GM21619 (cell line): ENCODE results near the gene CLUH.
"Not testable (repeated sequence)": the region's sequence is repeated elsewhere in the genome, so short reads cannot be mapped to it uniquely, and the experiment has no call there.

Source experiments
- ATAC-seq: cut with Tn5 transposase; IDR thresholded peaks from one replicate; pipeline ENCODE4 v1.9.1; 2021; ENCODE audit not compliant: unreplicated experiment

The CLUH gene

DNA sequence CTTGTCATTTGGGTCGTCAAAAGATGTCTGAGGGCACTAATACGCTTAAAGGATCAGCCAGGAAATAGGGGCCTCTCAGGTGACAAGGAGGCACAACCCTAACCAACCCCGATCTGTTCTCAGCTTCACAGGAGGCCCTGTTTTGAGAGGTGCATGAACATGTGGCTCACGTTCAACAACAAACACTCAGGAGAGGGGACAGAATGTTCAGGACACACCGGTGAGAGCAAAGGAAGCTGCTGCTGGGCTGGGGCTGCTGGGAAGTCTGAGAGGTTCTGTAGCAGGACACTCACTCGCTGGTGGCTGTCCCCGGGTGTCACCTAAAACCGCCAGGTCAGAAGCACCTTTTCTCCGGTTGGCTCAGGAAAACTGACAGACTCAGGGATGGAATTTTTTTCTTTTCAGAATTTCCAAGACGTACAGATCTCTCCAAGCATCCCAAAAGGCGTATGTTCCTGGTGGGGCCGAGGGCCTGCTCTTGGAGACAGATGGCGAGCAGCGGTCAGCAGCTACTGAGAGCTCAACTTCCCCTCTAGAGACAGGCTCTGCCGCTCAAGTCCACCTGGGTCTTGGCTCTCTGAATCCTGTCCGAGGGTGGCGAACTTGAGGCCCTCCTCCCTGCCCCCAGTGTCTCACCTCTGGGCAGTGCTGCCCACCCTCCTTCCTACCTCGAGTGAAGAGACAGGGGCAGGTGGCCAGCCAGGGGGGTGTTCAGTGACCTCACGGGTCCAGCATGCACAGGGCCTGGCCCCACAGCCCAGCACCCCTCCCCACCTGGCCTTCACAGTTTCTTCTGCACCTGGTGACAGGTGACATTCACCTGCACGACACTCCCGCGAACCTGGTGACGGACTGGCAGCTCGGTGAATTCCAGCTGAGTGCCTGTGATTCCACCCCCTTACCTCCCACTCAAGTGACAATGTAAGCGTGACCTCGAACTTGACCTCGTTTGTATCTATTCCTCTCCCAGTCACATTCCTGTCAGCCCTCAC is 22.9 kb downstream of the CLUH start:
- no peak for ATAC-seq

DNA sequence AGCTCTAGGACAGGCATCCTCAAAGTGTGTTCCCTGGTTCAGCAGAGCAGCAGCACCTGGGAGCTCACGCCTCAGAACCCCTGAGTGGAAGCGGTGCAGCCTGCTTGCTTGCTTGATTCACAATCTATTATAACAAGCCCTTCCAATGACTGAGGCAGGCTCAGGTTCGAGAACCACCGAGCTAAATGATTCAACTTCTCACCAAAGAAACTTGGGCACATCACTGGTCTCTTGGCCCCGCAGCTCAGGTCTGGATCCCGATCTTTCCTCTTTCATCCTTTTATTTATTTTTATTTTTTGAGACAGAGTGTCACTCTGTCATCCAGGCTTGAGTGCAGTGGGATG is 24.5 kb downstream of the CLUH start:
- no peak for ATAC-seq

DNA sequence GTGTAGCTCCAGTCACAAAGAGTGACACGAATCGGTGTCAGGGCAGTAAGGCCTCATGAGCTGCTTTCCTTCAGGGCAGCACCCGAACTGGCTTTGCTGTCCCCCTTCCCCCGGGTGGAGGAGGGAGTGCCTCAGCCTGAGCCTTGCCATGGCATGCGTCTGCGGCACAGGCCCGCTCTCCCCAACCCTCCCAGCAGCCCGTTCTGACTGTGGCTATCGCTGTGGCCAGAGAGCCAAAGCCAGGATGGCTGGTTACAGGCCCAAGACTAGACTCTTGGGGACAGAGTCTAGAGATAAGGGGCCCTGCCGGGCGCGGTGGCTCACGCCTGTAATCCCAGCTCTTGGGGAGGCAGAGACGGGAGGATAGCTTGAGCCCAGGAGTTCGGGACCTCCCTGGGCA is 25.9 kb downstream of the CLUH start:
- ATAC-seq: no peak

GRCh38 chr17:2684549-2684948 is 27.0 kb downstream of the CLUH start:
- no peak for ATAC-seq

GRCh38 chr17:2683912-2684311 is 27.7 kb downstream of the CLUH start:
- ATAC-seq: no peak

- no peak for ATAC-seq
These were observed 29.2 kb downstream of the CLUH start for GRCh38 chr17:2682176-2682938.

GRCh38 chr17:2681650-2682049 is 29.9 kb downstream of the CLUH start:
- no peak for ATAC-seq

DNA sequence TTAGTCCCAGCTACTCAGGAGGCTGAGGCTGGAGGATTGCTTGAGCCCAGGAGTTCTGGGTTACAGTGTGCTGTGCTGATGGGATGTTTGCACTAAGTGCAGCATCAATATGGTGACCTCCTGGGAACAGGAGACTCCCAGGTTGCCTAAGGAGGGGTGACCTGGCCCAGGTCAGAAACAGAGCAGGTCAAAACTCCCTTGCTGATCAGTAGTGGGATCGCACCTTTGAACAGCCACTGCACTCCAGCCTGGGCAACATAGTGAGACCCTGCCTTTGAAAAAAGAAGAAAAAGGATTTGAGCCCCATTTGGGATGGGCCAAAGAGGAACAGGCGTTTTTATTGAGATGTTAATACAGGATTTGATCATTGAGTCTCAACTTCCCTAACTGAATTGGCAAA is 30.6 kb downstream of the CLUH start:
- ATAC-seq: no peak

- ATAC-seq: not testable (repeated sequence)
These were observed 32.3 kb downstream of the CLUH start for GRCh38 chr17:2679247-2679646.

DNA sequence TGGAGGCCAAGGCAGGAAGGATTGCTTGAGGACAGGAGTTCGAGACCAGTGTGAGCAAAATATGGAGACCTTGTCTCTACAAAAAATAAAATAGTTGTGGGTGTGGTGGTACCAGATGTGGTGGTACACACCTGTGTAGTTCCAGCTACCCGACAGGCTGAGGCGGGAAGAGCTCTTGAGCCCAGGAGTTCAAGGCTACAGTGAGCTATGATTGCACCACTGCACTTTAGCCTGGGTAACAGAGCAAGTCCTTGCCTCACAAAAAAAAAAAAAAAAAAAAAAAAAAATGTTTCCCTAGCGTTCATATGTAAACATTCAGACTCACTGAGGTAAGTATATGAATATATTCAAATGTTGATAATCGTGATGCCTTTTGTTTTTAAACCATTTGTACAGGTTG is 39.5 kb downstream of the CLUH start:
- ATAC-seq: no peak

DNA sequence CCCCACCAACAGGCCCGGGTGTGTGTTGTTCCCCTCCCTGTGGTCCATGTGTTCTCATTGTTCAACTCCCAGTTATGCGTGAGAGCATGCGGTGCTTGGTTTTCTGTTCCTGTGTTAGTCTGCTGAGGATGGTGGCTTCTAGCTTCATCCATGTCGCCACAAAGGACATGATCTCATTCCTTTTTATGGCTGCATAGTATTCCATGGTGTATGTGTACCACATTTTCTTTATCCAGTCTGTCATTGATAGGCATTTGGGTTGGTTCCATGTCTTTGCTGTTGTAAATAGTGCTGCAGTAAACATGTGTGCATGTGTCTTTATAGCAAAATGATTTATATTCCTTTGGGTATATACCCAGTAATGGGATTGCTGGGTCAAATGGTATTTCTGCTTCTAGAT is 51.2 kb downstream of the CLUH start:
- not testable (repeated sequence) for ATAC-seq

GRCh38 chr17:2659337-2659736 is 52.2 kb downstream of the CLUH start:
- not testable (repeated sequence) for ATAC-seq

DNA sequence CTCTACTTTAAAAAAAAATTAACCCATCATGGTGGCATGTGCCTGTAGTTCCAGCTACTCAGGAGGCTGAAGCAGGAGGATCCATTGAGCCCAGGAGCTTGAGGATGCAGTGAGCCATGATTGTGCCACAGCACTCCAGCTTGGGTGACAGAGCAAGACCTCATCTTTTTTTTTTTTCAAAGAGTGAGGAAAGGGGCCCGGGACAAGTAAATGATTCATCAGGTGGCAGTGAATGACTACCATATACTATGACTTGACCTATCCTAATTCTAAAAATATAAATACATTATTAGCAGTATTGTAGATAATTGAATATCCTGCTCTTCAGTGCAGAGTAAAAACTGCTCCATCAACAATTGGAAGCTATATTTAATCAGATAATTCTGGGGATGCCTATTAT is 55.3 kb downstream of the CLUH start:
- ATAC-seq: no peak

DNA sequence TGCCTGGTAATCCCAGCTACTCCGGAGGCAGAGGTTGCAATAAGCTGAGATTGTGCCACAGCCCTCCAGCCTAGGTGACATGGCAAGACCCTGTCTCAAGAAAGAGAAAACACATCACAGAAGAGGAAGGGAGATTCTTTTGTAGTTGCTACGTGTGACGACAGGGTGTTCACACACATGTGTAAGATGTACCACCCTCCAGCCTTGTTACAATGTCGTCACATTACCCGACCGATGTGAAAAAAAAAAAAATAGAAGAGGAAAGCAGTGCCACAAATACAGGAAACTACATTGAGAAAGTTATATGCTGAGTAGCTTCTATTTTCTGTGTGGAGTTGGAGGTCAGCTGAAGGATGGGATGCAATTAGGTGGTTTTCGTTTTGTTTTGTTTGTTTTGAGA is 56.0 kb downstream of the CLUH start:
- no peak for ATAC-seq

DNA sequence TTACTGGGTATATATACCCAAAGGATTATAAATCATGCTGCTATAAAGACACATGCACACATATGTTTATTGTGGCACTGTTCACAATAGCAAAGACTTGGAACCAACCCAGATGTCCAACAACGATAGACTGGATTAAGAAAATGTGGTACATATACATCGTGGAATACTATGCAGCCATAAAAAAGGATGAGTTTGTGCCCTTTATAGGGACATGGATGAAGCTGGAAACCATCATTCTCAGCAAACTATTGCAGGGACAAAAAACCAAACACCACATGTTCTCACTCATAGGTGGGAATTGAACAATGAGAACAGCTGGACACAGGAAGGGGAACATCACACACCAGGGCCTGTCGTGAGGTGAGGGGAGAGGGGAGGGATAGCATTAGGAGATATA is 58.7 kb downstream of the CLUH start:
- ATAC-seq: not testable (repeated sequence)

GRCh38 chr17:2649191-2649590 is 62.4 kb downstream of the CLUH start:
- ATAC-seq: no peak

GRCh38 chr17:2647957-2648356 is 63.6 kb downstream of the CLUH start:
- ATAC-seq: no peak

DNA sequence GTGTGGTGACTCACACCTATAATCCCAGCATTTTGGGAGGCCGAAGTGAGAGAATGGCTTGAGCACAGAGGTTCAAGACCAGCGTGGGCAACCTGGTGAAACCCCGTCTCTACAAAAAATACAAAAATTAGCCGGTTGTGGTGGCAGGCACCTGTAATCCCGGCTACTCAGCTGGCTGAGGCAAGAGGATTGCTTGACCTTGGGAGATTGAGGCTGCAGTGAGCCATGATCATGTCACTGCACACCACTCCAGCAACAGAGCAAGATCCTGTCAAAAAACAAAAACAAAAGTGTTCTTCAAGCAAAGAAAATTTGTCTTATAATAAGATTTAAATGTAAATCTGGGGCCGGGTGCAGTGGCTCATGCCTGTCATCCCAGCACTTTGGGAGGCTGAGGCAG is 66.6 kb downstream of the CLUH start:
- ATAC-seq: no peak
